Measurements from ENCODE around the gene ABCC12.

DNA sequence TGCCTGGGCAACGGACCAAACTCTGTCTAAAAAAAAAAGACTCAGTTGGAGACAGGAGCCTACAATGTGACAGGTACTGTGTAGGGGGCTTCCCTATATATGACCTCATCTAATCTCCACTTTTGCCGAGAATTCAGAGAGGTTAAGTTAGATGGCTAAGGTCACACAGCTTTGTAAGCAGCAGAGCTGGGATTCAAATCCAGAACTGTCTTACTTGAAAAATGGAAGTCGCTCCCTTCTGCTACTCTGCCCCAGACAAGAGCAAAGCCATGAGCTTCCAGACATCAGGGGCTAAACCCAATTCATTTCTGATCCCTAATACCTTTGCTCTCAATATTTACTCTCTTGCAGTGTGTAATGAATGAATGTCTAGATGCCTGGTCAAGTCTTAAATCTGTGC is 41.5 kb upstream of the ABCC12 start:
- TF ChIP-seq, protein P1, sequence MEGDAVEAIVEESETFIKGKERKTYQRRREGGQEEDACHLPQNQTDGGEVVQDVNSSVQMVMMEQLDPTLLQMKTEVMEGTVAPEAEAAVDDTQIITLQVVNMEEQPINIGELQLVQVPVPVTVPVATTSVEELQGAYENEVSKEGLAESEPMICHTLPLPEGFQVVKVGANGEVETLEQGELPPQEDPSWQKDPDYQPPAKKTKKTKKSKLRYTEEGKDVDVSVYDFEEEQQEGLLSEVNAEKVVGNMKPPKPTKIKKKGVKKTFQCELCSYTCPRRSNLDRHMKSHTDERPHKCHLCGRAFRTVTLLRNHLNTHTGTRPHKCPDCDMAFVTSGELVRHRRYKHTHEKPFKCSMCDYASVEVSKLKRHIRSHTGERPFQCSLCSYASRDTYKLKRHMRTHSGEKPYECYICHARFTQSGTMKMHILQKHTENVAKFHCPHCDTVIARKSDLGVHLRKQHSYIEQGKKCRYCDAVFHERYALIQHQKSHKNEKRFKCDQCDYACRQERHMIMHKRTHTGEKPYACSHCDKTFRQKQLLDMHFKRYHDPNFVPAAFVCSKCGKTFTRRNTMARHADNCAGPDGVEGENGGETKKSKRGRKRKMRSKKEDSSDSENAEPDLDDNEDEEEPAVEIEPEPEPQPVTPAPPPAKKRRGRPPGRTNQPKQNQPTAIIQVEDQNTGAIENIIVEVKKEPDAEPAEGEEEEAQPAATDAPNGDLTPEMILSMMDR (IDR thresholded peaks at IDR 0.05; ENCODE audit: low read depth, low read length, missing input control), result no peak
- no peak for TF ChIP-seq TAF1 (conservative IDR thresholded peaks at IDR 0.05)
- no peak for TF ChIP-seq RAD21 (IDR thresholded peaks at IDR 0.05)
- no peak for TF ChIP-seq YY1 (IDR thresholded peaks at IDR 0.05)
- TF ChIP-seq, protein P2, sequence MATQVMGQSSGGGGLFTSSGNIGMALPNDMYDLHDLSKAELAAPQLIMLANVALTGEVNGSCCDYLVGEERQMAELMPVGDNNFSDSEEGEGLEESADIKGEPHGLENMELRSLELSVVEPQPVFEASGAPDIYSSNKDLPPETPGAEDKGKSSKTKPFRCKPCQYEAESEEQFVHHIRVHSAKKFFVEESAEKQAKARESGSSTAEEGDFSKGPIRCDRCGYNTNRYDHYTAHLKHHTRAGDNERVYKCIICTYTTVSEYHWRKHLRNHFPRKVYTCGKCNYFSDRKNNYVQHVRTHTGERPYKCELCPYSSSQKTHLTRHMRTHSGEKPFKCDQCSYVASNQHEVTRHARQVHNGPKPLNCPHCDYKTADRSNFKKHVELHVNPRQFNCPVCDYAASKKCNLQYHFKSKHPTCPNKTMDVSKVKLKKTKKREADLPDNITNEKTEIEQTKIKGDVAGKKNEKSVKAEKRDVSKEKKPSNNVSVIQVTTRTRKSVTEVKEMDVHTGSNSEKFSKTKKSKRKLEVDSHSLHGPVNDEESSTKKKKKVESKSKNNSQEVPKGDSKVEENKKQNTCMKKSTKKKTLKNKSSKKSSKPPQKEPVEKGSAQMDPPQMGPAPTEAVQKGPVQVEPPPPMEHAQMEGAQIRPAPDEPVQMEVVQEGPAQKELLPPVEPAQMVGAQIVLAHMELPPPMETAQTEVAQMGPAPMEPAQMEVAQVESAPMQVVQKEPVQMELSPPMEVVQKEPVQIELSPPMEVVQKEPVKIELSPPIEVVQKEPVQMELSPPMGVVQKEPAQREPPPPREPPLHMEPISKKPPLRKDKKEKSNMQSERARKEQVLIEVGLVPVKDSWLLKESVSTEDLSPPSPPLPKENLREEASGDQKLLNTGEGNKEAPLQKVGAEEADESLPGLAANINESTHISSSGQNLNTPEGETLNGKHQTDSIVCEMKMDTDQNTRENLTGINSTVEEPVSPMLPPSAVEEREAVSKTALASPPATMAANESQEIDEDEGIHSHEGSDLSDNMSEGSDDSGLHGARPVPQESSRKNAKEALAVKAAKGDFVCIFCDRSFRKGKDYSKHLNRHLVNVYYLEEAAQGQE (IDR thresholded peaks at IDR 0.05), result no peak
- TF ChIP-seq EGR1 (IDR thresholded peaks at IDR 0.05; ENCODE audit: low read depth in 2 of 2), result no peak
- no peak for TF ChIP-seq JUND (IDR thresholded peaks at IDR 0.05)
- TF ChIP-seq, protein P3, sequence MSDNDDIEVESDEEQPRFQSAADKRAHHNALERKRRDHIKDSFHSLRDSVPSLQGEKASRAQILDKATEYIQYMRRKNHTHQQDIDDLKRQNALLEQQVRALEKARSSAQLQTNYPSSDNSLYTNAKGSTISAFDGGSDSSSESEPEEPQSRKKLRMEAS (IDR thresholded peaks at IDR 0.05), result no peak
- TF ChIP-seq NR2F2 (IDR thresholded peaks at IDR 0.05), result no peak
- no peak for TF ChIP-seq HNF4A (conservative IDR thresholded peaks at IDR 0.05)
- TF ChIP-seq RXRA (IDR thresholded peaks at IDR 0.05), result no peak
- TF ChIP-seq GABPA (IDR thresholded peaks at IDR 0.05 in 1 of 2, conservative IDR thresholded peaks at IDR 0.05 in 1 of 2), result no peak
- TF ChIP-seq SP1 (IDR thresholded peaks at IDR 0.05), result no peak
